Upper lobe of left lung (tissue), 4 donors: ENCODE results near the gene SLC8A3.

Experiments
- EP300 ChIP-seq, 4 donors: sonication (generic); formaldehyde crosslinking; IDR thresholded peaks; one replicate each; pipeline ENCODE4 v1.5.1; 2017; ENCODE audit warnings: antibody characterized with exemption in 4 of 4, control low read depth in 2 of 4
- POLR2A ChIP-seq, 4 donors: fragments of 450-650 bp; IDR thresholded peaks; one replicate each; pipeline ENCODE4 v1.5.1; 2016 to 2017; ENCODE audit warnings: antibody characterized with exemption in 4 of 4, mild to moderate bottlenecking in 2 of 4
- POLR2AphosphoS5 ChIP-seq, 2 donors: sonication (generic); formaldehyde crosslinking; IDR thresholded peaks; one replicate each; pipeline ENCODE4 v1.5.1; 2017; ENCODE audit warnings: antibody characterized with exemption in 2 of 2
- TF ChIP-seq, protein P1 (sequence below), 6 experiments: fragments of 450-650 bp in 4 of 6; fragments of 200-600 bp in 2 of 6; sonication (generic) in 2 of 6; IDR thresholded peaks; one replicate each; pipeline ENCODE4 v1.5.1; 2016 to 2019; ENCODE audit warnings: antibody characterized with exemption in 6 of 6

DNA sequence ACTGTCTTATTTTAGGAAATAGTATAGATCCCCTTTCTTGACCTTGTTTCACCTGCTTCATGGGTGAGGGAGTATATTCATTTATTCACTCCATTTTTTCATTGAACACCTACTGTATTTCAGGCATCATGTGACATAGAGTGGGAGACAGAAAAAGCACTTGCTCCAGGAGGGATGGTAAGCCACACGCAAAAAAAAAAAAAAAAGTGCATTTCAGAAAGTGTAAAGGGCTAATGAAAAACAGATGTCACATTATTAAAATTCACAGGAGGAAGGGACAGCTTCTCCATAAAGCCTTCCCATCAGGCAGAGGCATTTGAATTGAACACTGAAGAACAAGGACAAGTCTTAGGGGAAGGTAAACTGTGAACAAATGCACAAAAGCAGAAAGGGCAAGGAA is 7.5 kb downstream of the SLC8A3 start:
- TF ChIP-seq EP300 (IDR thresholded peaks at IDR 0.05), result no peak
- TF ChIP-seq POLR2A (IDR thresholded peaks at IDR 0.05), result no peak
- TF ChIP-seq, protein P1, sequence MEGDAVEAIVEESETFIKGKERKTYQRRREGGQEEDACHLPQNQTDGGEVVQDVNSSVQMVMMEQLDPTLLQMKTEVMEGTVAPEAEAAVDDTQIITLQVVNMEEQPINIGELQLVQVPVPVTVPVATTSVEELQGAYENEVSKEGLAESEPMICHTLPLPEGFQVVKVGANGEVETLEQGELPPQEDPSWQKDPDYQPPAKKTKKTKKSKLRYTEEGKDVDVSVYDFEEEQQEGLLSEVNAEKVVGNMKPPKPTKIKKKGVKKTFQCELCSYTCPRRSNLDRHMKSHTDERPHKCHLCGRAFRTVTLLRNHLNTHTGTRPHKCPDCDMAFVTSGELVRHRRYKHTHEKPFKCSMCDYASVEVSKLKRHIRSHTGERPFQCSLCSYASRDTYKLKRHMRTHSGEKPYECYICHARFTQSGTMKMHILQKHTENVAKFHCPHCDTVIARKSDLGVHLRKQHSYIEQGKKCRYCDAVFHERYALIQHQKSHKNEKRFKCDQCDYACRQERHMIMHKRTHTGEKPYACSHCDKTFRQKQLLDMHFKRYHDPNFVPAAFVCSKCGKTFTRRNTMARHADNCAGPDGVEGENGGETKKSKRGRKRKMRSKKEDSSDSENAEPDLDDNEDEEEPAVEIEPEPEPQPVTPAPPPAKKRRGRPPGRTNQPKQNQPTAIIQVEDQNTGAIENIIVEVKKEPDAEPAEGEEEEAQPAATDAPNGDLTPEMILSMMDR (IDR thresholded peaks at IDR 0.05), result no peak
- TF ChIP-seq POLR2AphosphoS5 (IDR thresholded peaks at IDR 0.05), result no peak
